HG03139 (cell line): ENCODE measurements around the gene CCDC43.

ENCODE experiments used
- ATAC-seq: cut with Tn5 transposase; IDR thresholded peaks from one replicate; pipeline ENCODE4 v1.9.1; 2021; ENCODE audit not compliant: unreplicated experiment

CCDC43 gene

GRCh38 chr17:44628243-44629188, 61.1 kb downstream of the CCDC43 start:
- no peak for ATAC-seq

DNA sequence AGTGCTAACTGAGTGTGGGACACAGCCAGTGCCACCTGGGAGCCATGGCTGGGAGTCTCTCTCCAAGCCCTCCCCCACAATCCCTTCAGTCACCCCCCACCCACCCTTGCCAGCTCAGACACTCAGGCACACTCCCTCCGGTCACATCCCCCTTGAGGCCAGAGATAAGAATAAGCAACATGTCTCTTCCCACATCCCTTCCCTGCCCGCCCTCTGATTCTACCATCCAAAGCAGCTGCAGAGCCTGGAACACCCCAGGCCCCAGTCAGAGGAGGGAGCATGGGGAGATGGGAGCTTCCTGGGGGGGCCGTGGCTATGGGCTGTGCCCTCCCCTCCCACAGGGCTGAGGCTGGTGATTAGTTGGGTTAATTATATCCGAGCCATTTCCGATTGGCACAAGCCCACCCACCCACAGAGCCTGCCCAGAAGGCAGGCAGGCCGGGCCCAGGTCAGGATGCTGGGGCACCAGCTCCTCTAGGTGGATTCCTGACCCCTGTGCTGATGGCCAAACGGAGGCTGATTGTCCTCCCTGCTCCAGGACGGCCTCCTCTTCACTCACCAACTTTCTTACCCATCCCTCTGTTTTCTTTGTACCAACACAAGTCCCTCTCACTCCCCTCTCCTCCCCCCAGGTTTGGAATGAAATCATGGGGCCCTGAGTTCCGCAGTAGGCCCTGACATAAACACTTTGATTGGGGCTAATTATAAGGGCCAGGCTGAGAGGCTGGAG, 61.9 kb downstream of the CCDC43 start:
- no peak for ATAC-seq
